NT2/D1 (cell line): Measurements from ENCODE around the gene KCNN3.
A peak's percentile ranks its signal among the peaks of the same experiment; 100 is the strongest.

Experiments
- DNase-seq: peaks from one replicate; pipeline ENCODE4 v3.0.0-alpha.2; 2011; ENCODE audit warnings: low read depth, low spot score
- H3K27me3 ChIP-seq: 2 replicates; pipeline ENCODE4 v1.6.0; 2011; ENCODE audit warnings: mild to moderate bottlenecking; ENCODE audit not compliant: insufficient read length, insufficient read depth
- H3K36me3 ChIP-seq: 2 replicates; pipeline ENCODE4 v1.6.1; 2011; ENCODE audit warnings: mild to moderate bottlenecking, low read length, mixed read lengths; ENCODE audit not compliant: insufficient read depth, insufficient read length
- H3K4me1 ChIP-seq: 2 replicates; pipeline ENCODE4 v1.5.1; 2011; ENCODE audit not compliant: insufficient read depth, insufficient read length
- H3K4me3 ChIP-seq: 2 replicates; pipeline ENCODE4 v1.5.1; 2011; ENCODE audit warnings: low read depth; ENCODE audit not compliant: insufficient read length
- H3K9ac ChIP-seq: 2 replicates; pipeline ENCODE4 v1.6.0; 2011; ENCODE audit warnings: low read depth; ENCODE audit not compliant: insufficient read length
- H3K9me3 ChIP-seq: 2 replicates; pipeline ENCODE4 v1.5.1; 2011; ENCODE audit warnings: mild to moderate bottlenecking, low read length; ENCODE audit not compliant: insufficient read depth
- SUZ12 ChIP-seq: IDR thresholded peaks from 2 replicates; pipeline ENCODE4 v1.6.1; 2011; ENCODE audit not compliant: insufficient read length, insufficient read depth; ENCODE audit errors: extremely low read depth
- YY1 ChIP-seq: IDR thresholded peaks from 2 replicates; pipeline ENCODE4 v1.6.1; 2011; ENCODE audit not compliant: insufficient read length, insufficient read depth
- ZNF274 ChIP-seq: IDR thresholded peaks from 2 replicates; pipeline ENCODE4 v1.6.1; 2011; ENCODE audit warnings: mild to moderate bottlenecking, low read depth, low read length

Gene KCNN3

DNA sequence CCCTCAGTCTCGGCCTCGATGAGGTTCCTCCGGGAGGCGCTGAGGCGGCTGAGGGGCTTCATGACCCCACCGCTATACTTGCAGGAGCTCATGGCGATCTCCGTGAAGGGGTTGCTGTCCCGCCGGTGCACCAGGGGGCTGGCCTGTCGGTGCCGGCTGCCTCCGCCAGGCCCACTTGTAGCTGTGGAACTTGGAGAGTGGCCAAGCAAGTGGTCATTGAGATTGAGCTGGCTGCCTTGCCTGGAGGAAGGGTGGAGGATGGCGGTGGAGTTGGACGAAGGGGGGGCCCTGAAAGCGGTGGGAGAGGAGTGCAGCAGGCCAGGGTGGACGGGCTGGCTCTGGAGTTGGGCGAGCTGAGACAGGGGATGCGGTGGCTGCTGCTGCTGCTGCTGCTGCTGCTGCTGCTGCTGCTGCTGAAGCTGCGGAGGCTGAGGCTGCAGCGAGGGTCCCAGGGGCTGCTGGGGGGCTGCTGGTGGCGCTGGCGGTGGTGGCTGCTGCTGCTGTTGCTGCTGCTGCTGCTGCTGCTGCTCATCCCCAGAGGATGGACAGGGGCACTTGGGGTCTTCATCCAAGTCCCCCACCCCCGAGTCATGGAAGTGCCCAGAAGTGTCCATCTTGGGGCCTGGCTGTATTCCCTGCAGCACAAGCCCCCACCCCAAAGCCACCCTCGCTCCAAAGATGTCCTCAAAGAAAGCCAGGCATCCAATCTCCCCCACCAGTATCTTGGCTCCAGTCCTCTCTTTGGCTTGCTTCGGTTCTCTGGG, 548 bp downstream of the KCNN3 start:
- Histone ChIP-seq H3K9ac (peak overlapping the region; percentile 63), H3K27me3 (peaks cover 55% of the 10 kb centered on the region), H3K4me3 (peak overlapping the region; percentile 54), H3K9me3 (no peaks in the 10 kb centered on the region), H3K36me3 (no peaks in the 10 kb centered on the region), H3K4me1 (peaks cover 33% of the 10 kb centered on the region)
- DNase-seq = no peak
- TF ChIP-seq SUZ12 (no peak), ZNF274 (no peak), YY1 (no peak)

GRCh38 chr1:154867841-154868605, 2.1 kb downstream of the KCNN3 start:
- Histone ChIP-seq H3K9ac (peak overlapping the region; percentile 28), H3K36me3 (no peaks in the 10 kb centered on the region), H3K27me3 (peaks cover 62% of the 10 kb centered on the region), H3K9me3 (no peaks in the 10 kb centered on the region), H3K4me3 (peak overlapping the region; percentile 54), H3K4me1 (peaks cover 34% of the 10 kb centered on the region)
- no peak for TF ChIP-seq YY1
- no peak for TF ChIP-seq SUZ12
- no peak for TF ChIP-seq ZNF274
- no peak for DNase-seq

DNA sequence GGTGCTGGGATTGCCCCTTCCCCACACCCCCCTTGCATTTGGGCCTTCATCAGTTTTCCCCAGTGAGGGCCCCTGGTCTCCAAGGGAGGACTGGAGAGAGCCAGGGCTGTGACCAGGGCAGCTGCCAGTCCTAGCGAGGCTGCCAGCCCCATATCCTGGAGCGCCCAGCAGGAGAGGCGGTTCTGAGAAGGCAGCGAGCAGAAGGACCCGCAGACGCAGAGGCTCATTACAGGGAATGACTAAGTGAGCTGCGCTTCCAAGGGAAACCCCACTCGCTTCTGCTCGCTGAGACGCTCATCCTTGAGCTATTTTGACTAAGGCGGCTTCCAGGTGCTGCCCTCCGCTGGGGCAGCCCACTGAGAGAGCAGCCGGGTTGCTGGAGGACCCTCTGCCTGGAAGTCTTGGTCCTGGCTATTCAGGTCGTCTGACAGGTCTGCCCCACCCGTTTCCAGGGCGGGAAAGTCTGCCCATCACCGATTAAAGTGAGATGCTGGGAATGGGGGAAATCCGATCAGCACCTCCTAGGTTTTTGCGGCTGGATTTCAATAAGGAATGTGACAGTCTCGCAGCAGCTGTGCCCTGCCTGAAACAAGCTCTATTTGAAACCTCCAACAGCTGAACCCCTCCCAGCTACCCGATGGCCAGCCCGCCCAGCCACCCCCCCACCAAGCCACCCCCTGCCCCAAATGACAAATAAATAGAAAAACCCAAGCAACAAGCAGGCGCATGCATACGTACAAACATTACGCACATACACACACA, 2.8 kb downstream of the KCNN3 start:
- Histone ChIP-seq H3K9me3 (no peaks in the 10 kb centered on the region), H3K4me3 (no peak overlapping the region), H3K4me1 (peaks cover 42% of the 10 kb centered on the region), H3K27me3 (peaks cover 66% of the 10 kb centered on the region), H3K36me3 (no peaks in the 10 kb centered on the region), H3K9ac (peak overlapping the region; percentile 52)
- DNase-seq = no peak
- TF ChIP-seq YY1 = no peak
- TF ChIP-seq ZNF274 = no peak
- TF ChIP-seq SUZ12 = no peak

- Histone ChIP-seq H3K27me3 (peaks cover 72% of the 10 kb centered on the region), H3K4me3 (no peak overlapping the region), H3K36me3 (no peaks in the 10 kb centered on the region), H3K4me1 (peaks cover 43% of the 10 kb centered on the region), H3K9ac (peak overlapping the region; percentile 52), H3K9me3 (no peaks in the 10 kb centered on the region)
- TF ChIP-seq SUZ12 (no peak), ZNF274 (no peak), YY1 (no peak)
- DNase-seq = no peak
Observed at GRCh38 chr1:154866257-154867063, 3.6 kb downstream of the KCNN3 start.

DNA sequence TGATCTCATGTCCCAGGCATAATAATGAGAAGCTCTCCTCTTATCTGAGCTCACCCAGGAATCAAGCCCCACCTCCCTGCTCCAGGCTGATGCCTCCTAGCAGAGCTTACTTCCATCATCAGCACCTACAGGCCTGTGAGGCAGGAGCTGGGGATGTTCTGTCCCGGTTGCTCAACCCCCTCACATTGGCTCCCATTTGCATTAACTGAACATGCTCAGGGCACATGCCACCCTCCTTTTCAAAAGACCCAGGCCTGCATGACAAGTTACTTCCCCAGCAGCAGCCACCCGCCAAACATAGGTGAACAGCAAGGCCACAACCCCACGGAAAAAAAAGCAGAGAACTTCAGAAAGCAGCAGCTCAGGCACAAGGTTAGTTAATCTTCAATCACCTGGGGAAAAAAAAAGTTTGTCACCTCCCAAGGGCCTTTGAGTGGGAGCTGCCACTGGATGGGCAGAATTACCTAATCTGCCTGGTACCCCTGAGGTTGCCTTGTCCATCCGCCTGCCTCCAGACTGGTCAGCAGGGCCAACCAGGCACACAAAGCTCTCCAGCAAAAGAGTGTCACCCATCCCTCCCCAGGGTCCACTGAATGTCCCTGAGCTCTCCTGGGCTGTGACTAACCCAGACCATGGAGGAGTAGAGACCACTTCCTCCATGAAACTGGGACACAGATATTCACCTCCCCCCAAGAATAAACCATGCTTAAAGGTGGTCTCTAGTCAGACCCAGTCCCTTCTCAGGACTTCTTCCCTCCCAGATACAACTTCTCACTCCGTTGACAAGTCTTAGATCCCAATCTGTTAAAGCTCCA, 4.4 kb downstream of the KCNN3 start:
- H3K27me3 ChIP-seq = peaks cover 72% of the 10 kb centered on the region
- H3K36me3 ChIP-seq = no peaks in the 10 kb centered on the region
- no peak for TF ChIP-seq YY1
- no peak for TF ChIP-seq SUZ12
- no peak for TF ChIP-seq ZNF274
- no peak for DNase-seq
- H3K4me3 ChIP-seq = no peak overlapping the region
- H3K4me1 ChIP-seq = peaks cover 43% of the 10 kb centered on the region
- H3K9ac ChIP-seq = no peak overlapping the region
- no peaks in the 10 kb centered on the region for H3K9me3 ChIP-seq
